Gastrocnemius medialis (tissue), 4 donors: ENCODE data around the gene ELMO1. TPM values are rescaled to one million over a fixed set of nuclear protein-coding genes. Genes with fewer than 3 reads are reported as not detected.

Experiments used
- ATAC-seq, 2 donors: fragments of 150-250 bp; one replicate each; pipeline ENCODE4 v1.9.1; 2016
- DNase-seq, 2 donors: peaks; one replicate each; pipeline ENCODE4 v3.0.0-alpha.2; 2019
- H3K27ac ChIP-seq, 4 donors: fragments of 200-600 bp; sonication (generic); 1 replicate in 1 of 4; 2 replicates in 3 of 4; pipeline ENCODE4 v1.5.1; 2016 to 2018; ENCODE audit warnings: mild to moderate bottlenecking in 2 of 4, moderate library complexity in 1 of 4
- H3K27me3 ChIP-seq, 3 donors: fragments of 200-600 bp; sonication (generic) in 2 of 3; 1 replicate in 1 of 3; 2 replicates in 2 of 3; pipeline versions ENCODE4 v1.5.1 to v1.6.0; 2016 to 2019; ENCODE audit warnings: mild to moderate bottlenecking in 1 of 3, moderate library complexity in 1 of 3
- H3K36me3 ChIP-seq, 2 donors: fragments of 200-600 bp; sonication (generic) in 1 of 2; one replicate each; pipeline ENCODE4 v1.5.1; 2017 to 2018
- H3K4me1 ChIP-seq, 2 donors: fragments of 200-600 bp; sonication (generic) in 1 of 2; one replicate each; pipeline ENCODE4 v1.5.1; 2016 to 2017; ENCODE audit warnings: mild to moderate bottlenecking in 2 of 2
- H3K4me3 ChIP-seq, 4 donors: fragments of 200-600 bp; sonication (generic) in 3 of 4; 1 replicate in 1 of 4; 2 replicates in 3 of 4; pipeline ENCODE4 v1.5.1; 2016 to 2019; ENCODE audit warnings: mild to moderate bottlenecking in 2 of 4
- H3K9me3 ChIP-seq, 3 donors: fragments of 200-600 bp; sonication (generic) in 2 of 3; 1 replicate in 1 of 3; 2 replicates in 2 of 3; pipeline ENCODE4 v1.5.1; 2016 to 2019
- POLR2A ChIP-seq, 2 donors: fragments of 450-650 bp; IDR thresholded peaks; one replicate each; pipeline ENCODE4 v1.6.1; 2017; ENCODE audit warnings: antibody characterized with exemption in 2 of 2, mild to moderate bottlenecking in 2 of 2, moderate library complexity in 2 of 2
- in situ Hi-C, 4 donors: fragments of 200-750 bp; cut with MboI; loops; one replicate each; pipeline versions ENCODE4 v1.15.0 to v1.8.0; 2017; ENCODE audit warnings: low sequenced_read_pairs in 4 of 4
- intact Hi-C: fragments of 100-400 bp; cut with DNase I; formaldehyde crosslinking; loops from one replicate; pipeline ENCODE4 v1.15.1; 2023; ENCODE audit warnings: low total_unique reads
- total RNA-seq, 4 donors: library from RNA; depleted of rRNA; stranded (reverse); fragments of >200 nt; gene quantifications; one replicate each; pipeline versions ENCODE4 v1.1.0 to v1.2.3, GENCODE V29; 2016
- TF ChIP-seq, protein P1 (sequence below), 5 experiments: fragments of 450-650 bp in 3 of 5; fragments of 200-600 bp in 2 of 5; sonication (generic) in 2 of 5; IDR thresholded peaks in 4 of 5; conservative IDR thresholded peaks in 1 of 5; 1 replicate in 4 of 5; 2 replicates in 1 of 5; pipeline ENCODE4 v1.5.1; 2016 to 2019; ENCODE audit warnings: antibody characterized with exemption in 5 of 5, mild to moderate bottlenecking in 3 of 5, moderate library complexity in 3 of 5

ELMO1 gene
- total RNA-seq, 4 donors from 2014 or later, result 8.4 to 18.9 (median 14.6) TPM

GRCh38 chr7:37433166-37433565 lies 15.5 kb downstream of the ELMO1 start:
- H3K27ac ChIP-seq, result no peak overlapping the region
- in situ Hi-C loops, result no loop called here
- no peak for TF ChIP-seq POLR2A (IDR thresholded peaks at IDR 0.05)
- TF ChIP-seq, protein P1, sequence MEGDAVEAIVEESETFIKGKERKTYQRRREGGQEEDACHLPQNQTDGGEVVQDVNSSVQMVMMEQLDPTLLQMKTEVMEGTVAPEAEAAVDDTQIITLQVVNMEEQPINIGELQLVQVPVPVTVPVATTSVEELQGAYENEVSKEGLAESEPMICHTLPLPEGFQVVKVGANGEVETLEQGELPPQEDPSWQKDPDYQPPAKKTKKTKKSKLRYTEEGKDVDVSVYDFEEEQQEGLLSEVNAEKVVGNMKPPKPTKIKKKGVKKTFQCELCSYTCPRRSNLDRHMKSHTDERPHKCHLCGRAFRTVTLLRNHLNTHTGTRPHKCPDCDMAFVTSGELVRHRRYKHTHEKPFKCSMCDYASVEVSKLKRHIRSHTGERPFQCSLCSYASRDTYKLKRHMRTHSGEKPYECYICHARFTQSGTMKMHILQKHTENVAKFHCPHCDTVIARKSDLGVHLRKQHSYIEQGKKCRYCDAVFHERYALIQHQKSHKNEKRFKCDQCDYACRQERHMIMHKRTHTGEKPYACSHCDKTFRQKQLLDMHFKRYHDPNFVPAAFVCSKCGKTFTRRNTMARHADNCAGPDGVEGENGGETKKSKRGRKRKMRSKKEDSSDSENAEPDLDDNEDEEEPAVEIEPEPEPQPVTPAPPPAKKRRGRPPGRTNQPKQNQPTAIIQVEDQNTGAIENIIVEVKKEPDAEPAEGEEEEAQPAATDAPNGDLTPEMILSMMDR (IDR thresholded peaks at IDR 0.05 in 4 of 5, conservative IDR thresholded peaks at IDR 0.05 in 1 of 5), result no peak
- no peaks in the 10 kb centered on the region for H3K27me3 ChIP-seq
- intact Hi-C loops, result no loop called here
- no peaks in the 10 kb centered on the region for H3K36me3 ChIP-seq
- H3K9me3 ChIP-seq, result no peaks in the 10 kb centered on the region
- ATAC-seq (no peak), DNase-seq (no peak)
- no peak overlapping the region for H3K4me3 ChIP-seq
- peaks cover 6% of the 10 kb centered on the region in 2 donors for H3K4me1 ChIP-seq

GRCh38 chr7:37432281-37432920 lies 16.3 kb downstream of the ELMO1 start:
- intact Hi-C loops (no loop called here), in situ Hi-C loops (no loop called here)
- Histone ChIP-seq H3K4me3 (no peak overlapping the region), H3K36me3 (no peaks in the 10 kb centered on the region), H3K4me1 (peaks cover 6% of the 10 kb centered on the region in 2 donors), H3K27me3 (no peaks in the 10 kb centered on the region), H3K27ac (no peak overlapping the region), H3K9me3 (no peaks in the 10 kb centered on the region)
- DNase-seq (no peak), ATAC-seq (no peak)
- TF ChIP-seq, protein P1 (IDR thresholded peaks at IDR 0.05 in 4 of 5, conservative IDR thresholded peaks at IDR 0.05 in 1 of 5), result no peak
- no peak for TF ChIP-seq POLR2A (IDR thresholded peaks at IDR 0.05)

- in situ Hi-C loops (no loop called here), intact Hi-C loops (no loop called here)
- no peaks in the 10 kb centered on the region for H3K36me3 ChIP-seq
- no peak overlapping the region for H3K4me3 ChIP-seq
- peaks cover 6% of the 10 kb centered on the region in 2 donors for H3K4me1 ChIP-seq
- no peaks in the 10 kb centered on the region for H3K27me3 ChIP-seq
- ATAC-seq, result no peak
- no peak overlapping the region for H3K27ac ChIP-seq
- TF ChIP-seq, protein P1 (IDR thresholded peaks at IDR 0.05 in 4 of 5, conservative IDR thresholded peaks at IDR 0.05 in 1 of 5), result no peak
- no peak for TF ChIP-seq POLR2A (IDR thresholded peaks at IDR 0.05)
- DNase-seq, result no peak
- H3K9me3 ChIP-seq, result no peaks in the 10 kb centered on the region
Observed at GRCh38 chr7:37431413-37431812, 17.3 kb downstream of the ELMO1 start.

GRCh38 chr7:37430640-37431039 lies 18.0 kb downstream of the ELMO1 start:
- no peak for TF ChIP-seq POLR2A (IDR thresholded peaks at IDR 0.05)
- TF ChIP-seq, protein P1 (IDR thresholded peaks at IDR 0.05 in 4 of 5, conservative IDR thresholded peaks at IDR 0.05 in 1 of 5), result no peak
- intact Hi-C loops (no loop called here), in situ Hi-C loops (no loop called here)
- H3K9me3 ChIP-seq, result no peaks in the 10 kb centered on the region
- no peaks in the 10 kb centered on the region for H3K27me3 ChIP-seq
- H3K36me3 ChIP-seq, result no peaks in the 10 kb centered on the region
- H3K4me3 ChIP-seq, result no peak overlapping the region
- DNase-seq (no peak), ATAC-seq (no peak)
- peaks cover 6% of the 10 kb centered on the region in 2 donors for H3K4me1 ChIP-seq
- H3K27ac ChIP-seq, result no peak overlapping the region

DNA sequence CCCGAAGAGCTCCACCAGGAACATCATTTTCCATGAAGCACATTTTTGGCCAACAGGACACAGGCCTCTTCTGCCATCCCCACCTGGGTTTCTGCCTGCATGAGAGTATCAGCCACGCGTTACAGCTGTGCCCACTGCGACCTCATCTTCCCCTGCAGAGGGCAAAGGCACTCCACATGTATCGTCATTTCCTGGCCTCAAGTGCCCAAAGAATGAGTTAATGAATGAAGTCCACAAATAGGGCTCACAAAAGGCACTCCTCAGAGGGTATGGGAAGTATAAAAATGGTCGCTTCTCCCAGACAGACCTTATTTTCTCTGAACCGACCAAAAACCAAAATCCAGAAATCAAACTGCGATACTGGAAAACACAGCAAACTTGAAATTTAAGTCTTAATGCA lies 18.5 kb downstream of the ELMO1 start:
- ATAC-seq (no peak), DNase-seq (no peak)
- intact Hi-C loops, result no loop called here
- H3K4me1 ChIP-seq, result peaks cover 6% of the 10 kb centered on the region in 2 donors
- no peaks in the 10 kb centered on the region for H3K9me3 ChIP-seq
- H3K27ac ChIP-seq, result no peak overlapping the region
- H3K4me3 ChIP-seq, result no peak overlapping the region
- TF ChIP-seq, protein P1 (IDR thresholded peaks at IDR 0.05 in 4 of 5, conservative IDR thresholded peaks at IDR 0.05 in 1 of 5), result no peak
- H3K36me3 ChIP-seq, result no peaks in the 10 kb centered on the region
- H3K27me3 ChIP-seq, result no peaks in the 10 kb centered on the region
- in situ Hi-C loops, result no loop called here
